GM10847 (cell line): ENCODE results near the gene P3H1.

Experiments
- POLR2A ChIP-seq: IDR thresholded peaks from 2 replicates; pipeline ENCODE4 v1.6.1; 2011; ENCODE audit not compliant: insufficient read length; ENCODE audit errors: extremely low read depth

The P3H1 gene, protein sequence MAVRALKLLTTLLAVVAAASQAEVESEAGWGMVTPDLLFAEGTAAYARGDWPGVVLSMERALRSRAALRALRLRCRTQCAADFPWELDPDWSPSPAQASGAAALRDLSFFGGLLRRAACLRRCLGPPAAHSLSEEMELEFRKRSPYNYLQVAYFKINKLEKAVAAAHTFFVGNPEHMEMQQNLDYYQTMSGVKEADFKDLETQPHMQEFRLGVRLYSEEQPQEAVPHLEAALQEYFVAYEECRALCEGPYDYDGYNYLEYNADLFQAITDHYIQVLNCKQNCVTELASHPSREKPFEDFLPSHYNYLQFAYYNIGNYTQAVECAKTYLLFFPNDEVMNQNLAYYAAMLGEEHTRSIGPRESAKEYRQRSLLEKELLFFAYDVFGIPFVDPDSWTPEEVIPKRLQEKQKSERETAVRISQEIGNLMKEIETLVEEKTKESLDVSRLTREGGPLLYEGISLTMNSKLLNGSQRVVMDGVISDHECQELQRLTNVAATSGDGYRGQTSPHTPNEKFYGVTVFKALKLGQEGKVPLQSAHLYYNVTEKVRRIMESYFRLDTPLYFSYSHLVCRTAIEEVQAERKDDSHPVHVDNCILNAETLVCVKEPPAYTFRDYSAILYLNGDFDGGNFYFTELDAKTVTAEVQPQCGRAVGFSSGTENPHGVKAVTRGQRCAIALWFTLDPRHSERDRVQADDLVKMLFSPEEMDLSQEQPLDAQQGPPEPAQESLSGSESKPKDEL

GRCh38 chr1:42766741-42767509 is at the start of gene P3H1, which contains the start of gene C1orf50:
TSS of gene P3H1 (minus strand) at chr1:42767028. CDS start at chr1:42766971, 57 bp downstream.
TSS of gene C1orf50 (plus strand) at chr1:42767249. CDS start at chr1:42767312, 63 bp downstream.
- peak; percentile 91 for TF ChIP-seq POLR2A

DNA sequence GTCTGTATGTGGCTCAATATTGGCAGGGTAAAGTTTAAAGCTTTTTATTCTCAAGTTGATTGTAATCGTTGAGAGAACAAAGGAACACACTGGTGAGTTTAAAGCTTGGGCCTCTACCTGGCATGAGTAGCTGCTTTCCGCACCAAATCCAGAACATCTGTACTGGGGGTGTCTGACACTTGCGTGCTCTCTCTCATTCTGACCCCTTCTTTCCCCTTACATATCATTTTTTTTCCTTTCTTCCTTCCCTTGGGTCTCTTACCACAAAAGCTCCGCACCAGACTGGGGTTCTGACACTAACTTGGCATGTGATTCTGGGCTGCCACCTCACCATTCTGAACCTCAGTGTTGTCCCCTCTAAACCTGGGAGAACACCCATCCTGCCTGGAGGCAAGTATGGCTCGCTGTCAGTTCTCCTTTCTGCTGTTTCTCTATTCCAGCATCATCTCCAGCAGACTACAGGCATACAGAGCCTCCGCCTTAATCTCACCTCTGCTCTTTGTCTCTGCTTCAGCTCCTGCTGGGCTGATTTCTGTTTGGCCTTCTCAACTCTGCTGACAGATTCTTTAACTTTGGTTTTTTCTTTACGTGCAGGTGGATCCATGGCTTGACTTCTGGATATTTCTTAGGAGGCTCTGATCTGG is 49.2 kb upstream of the P3H1 start:
- no peak for TF ChIP-seq POLR2A

DNA sequence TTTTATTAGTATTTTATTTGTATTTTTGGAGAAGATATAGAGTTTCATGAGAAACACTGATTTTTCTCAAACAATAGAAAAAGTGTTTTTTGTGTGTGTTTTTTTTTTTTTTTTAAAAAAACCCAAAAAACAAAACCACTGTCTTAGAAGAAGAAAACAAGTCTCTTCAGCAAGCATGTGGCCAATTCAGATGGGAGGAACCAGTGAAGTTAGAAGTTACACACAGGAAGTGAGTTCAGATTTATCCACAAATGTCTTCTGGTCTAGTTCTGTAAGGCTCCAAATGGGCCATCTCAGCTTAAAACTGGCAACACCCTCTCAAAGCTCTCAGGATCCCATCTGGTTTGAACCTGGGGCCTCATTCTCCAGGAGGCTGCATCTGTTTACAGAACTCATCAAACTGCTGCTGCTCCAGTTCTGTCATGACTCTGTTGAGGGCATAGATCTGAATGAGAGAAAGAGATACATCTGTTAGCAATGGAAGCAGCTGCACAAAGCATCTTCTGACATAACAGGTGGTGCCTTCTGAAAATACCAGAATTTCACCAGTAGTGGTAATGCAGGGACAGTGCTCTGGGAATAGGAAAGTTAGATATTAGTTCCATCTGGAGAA is 40.3 kb upstream of the P3H1 start:
- TF ChIP-seq POLR2A, result no peak

DNA sequence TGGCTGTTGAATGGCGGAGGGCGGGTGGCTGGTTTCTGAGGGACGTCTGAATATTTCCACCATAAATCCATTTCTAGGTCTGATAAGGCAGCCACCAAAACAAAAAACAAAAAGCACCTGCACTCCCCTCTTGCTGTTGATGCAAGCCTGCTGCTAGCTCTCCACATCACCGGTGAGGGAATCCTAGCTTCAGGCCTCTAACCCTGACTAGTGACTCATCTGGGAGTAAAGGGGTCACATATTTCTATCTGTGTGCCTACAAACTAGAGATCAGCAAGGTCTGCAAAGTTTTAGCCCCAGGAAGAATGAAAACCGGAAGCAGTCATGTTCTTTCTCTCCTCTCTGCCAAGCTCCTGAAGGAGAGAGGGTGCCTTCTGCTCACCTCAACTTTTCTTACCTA is 39.8 kb upstream of the P3H1 start:
- no peak for TF ChIP-seq POLR2A

DNA sequence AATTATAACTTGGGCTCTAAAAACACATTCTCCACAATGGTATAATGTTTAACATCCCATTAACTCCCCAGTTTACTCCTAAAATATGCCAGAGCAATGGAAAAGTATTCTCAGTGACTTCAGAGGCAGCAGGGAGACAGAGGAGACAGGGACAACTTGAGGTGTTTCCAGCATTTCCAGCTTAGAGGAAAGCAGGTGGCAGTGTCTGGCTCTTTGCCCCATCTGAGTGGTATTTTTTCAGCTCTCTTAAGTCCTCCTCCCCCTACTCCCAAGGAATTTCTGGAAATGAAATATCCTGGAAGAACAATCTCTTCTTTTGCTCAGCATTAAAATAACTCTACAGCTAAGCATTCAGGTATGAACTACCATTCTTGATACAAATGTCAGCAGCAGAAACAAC is 39.3 kb upstream of the P3H1 start:
- TF ChIP-seq POLR2A, result no peak

DNA sequence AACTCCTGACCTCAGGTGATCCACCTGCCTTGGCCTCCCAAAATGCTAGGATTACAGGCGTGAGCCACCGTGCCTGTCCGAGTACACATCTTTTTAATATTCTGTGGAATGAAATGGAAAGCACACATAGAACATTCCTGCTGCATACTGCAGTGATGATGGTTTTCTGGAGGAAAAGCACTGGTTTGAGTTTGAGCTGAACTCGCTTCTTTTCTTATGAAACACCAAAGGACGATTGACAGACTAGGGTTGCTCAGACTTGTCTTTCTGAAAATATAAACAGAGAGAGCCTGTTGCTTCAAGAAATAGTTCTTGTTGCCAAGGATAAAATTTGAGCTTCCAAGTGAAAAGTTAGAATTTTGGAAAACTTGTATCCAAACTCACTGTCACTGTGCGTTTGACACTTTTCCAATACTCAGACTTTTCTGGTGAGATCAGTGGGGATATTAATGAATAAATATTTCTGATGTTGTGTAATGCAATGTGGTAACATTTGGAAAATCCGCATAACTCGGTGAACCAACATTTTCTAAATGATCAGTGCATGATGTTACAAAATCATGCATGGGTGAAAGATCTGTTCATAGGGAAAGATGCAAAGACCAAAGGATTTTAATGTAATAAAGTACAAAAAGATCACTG is 35.1 kb upstream of the P3H1 start:
- no peak for TF ChIP-seq POLR2A

- TF ChIP-seq POLR2A, result no peak
Observed at GRCh38 chr1:42797979-42798378, 31.2 kb upstream of the P3H1 start.

DNA sequence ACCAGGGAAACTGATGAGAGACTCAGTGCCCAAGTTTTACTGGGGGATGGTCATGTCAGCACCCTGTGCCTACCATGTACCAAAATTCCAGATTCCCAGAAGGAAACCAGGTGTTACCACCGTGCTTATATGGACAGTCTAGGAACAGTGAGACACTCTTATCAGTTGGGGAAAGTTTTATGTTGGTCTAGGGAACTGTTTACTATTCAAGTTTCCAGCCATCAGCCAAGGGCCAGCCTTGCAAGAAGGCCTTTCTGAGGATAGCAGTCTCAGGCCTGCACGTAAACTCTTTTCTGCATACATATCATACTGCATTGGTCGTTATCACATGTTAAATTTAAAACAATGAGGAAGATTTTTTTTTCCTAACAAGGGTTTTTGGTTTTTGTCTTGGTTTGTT is 30.6 kb upstream of the P3H1 start:
- TF ChIP-seq POLR2A, result no peak

GRCh38 chr1:42793824-42794223 is 27.0 kb upstream of the P3H1 start:
- no peak for TF ChIP-seq POLR2A

- no peak for TF ChIP-seq POLR2A
Observed at GRCh38 chr1:42788021-42788420, 21.2 kb upstream of the P3H1 start.

GRCh38 chr1:42786097-42786496 is 19.3 kb upstream of the P3H1 start:
- no peak for TF ChIP-seq POLR2A

GRCh38 chr1:42784946-42785693 is 18.3 kb upstream of the P3H1 start, which contains the start of gene TMEM269:
TSS of gene TMEM269 (plus strand) at chr1:42784991. CDS start at chr1:42789894, 4,903 bp downstream.
- no peak for TF ChIP-seq POLR2A

- TF ChIP-seq POLR2A, result no peak
Observed at GRCh38 chr1:42784547-42784945, 17.7 kb upstream of the P3H1 start.
